ENCODE results near the gene RADIL. TPM values are rescaled to one million over a fixed set of nuclear protein-coding genes. Genes with fewer than 3 reads are reported as not detected.

Gene RADIL
- polyA plus RNA-seq, 3 donors, result not detected

GRCh38 chr7:4815121-4815520, 68.4 kb downstream of the RADIL start:
- intact Hi-C loops (cut with micrococcal nuclease), result no loop called here
- H3K4me1 ChIP-seq (ENCODE audit: control insufficient read depth in 1 of 2, insufficient read depth in 2 of 2, low read length in 2 of 2), result no peaks in the 10 kb centered on the region
- Mint-ChIP-seq H3K4me3 (no peak overlapping the region), H3K27me3 (ENCODE audit: low read depth in 3 of 3) (peaks cover 19 to 42% (median 31%) of the 10 kb centered on the region in 3 donors), H3K27ac (no peak overlapping the region), H3K4me1 (peaks cover 3% of the 10 kb centered on the region), H3K36me3 (no peaks in the 10 kb centered on the region), H3K9me3 (peaks cover 3 to 18% (median 8%) of the 10 kb centered on the region in 7 donors)
- H3K4me2 ChIP-seq (replicated peaks; ENCODE audit: extremely low read depth, low read length, poor library complexity, severe bottlenecking), result no peak overlapping the region
- 100% methylated on average over 3 of the region's 14 CpGs for whole genome bisulfite sequencing (ENCODE audit: insufficient coverage)
- peaks cover 0 to 14% of the 10 kb centered on the region in 2 donors for H3K27me3 ChIP-seq (ENCODE audit: control insufficient read depth in 2 of 2, insufficient read depth in 2 of 2, low read length in 2 of 2)
- no peak overlapping the region for H3K27ac ChIP-seq (ENCODE audit: low read depth in 1 of 2, low read length in 2 of 2)
- no peaks in the 10 kb centered on the region for H3K79me2 ChIP-seq (ENCODE audit: insufficient read depth, low read length)
- H3K9me3 ChIP-seq (replicated peaks in 1 of 2; ENCODE audit: control insufficient read depth in 1 of 2, insufficient read depth in 1 of 2, low read length in 2 of 2), result peaks cover 0 to 4% of the 10 kb centered on the region in 2 donors
- no peak for DNase-seq
- H4K20me1 ChIP-seq (ENCODE audit: insufficient read depth, low read length), result no peaks in the 10 kb centered on the region
- no peak for TF ChIP-seq CTCF (IDR thresholded peaks at IDR 0.05)
- H3K36me3 ChIP-seq (replicated peaks in 1 of 2; ENCODE audit: control insufficient read depth in 1 of 2, insufficient read depth in 2 of 2, low read length in 2 of 2), result no peaks in the 10 kb centered on the region
- H3K9ac ChIP-seq (ENCODE audit: insufficient read depth, low read length, poor library complexity, severe bottlenecking), result no peak overlapping the region
- H3K4me3 ChIP-seq (replicated peaks in 1 of 3; ENCODE audit: low read depth in 2 of 3, low read length in 3 of 3), result no peak overlapping the region
- H2AFZ ChIP-seq (ENCODE audit: insufficient read depth, low read depth, low read length, poor library complexity, severe bottlenecking), result no peak overlapping the region

GRCh38 chr7:4814433-4814832, 69.1 kb downstream of the RADIL start:
- WGBS (ENCODE audit: insufficient coverage), result 1% methylated on average over 10 of the region's 14 CpGs
- Histone ChIP-seq H3K4me1 (ENCODE audit: control insufficient read depth in 1 of 2, insufficient read depth in 2 of 2, low read length in 2 of 2) (peaks cover 0 to 3% of the 10 kb centered on the region in 2 donors), H3K79me2 (ENCODE audit: insufficient read depth, low read length) (no peaks in the 10 kb centered on the region), H3K4me2 (replicated peaks; ENCODE audit: extremely low read depth, low read length, poor library complexity, severe bottlenecking) (no peak overlapping the region), H3K4me3 (replicated peaks in 1 of 3; ENCODE audit: low read depth in 2 of 3, low read length in 3 of 3) (no peak overlapping the region), H3K9ac (ENCODE audit: insufficient read depth, low read length, poor library complexity, severe bottlenecking) (no peak overlapping the region), H3K36me3 (replicated peaks in 1 of 2; ENCODE audit: control insufficient read depth in 1 of 2, insufficient read depth in 2 of 2, low read length in 2 of 2) (no peaks in the 10 kb centered on the region), H3K27me3 (ENCODE audit: control insufficient read depth in 2 of 2, insufficient read depth in 2 of 2, low read length in 2 of 2) (peaks cover 2 to 21% of the 10 kb centered on the region in 2 donors), H2AFZ (ENCODE audit: insufficient read depth, low read depth, low read length, poor library complexity, severe bottlenecking) (no peak overlapping the region), H3K27ac (ENCODE audit: low read depth in 1 of 2, low read length in 2 of 2) (no peak overlapping the region), H4K20me1 (ENCODE audit: insufficient read depth, low read length) (no peaks in the 10 kb centered on the region), H3K9me3 (replicated peaks in 1 of 2; ENCODE audit: control insufficient read depth in 1 of 2, insufficient read depth in 1 of 2, low read length in 2 of 2) (peaks cover 0 to 4% of the 10 kb centered on the region in 2 donors)
- Mint-ChIP-seq H3K27me3 (ENCODE audit: low read depth in 3 of 3) (peaks cover 23 to 44% (median 35%) of the 10 kb centered on the region in 3 donors), H3K4me1 (peaks cover 6% of the 10 kb centered on the region), H3K36me3 (no peaks in the 10 kb centered on the region), H3K27ac (no peak overlapping the region), H3K4me3 (peak overlapping the region in 1 of 2 donors; percentile 26), H3K9me3 (peaks cover 3 to 18% (median 8%) of the 10 kb centered on the region in 7 donors)
- no peak for TF ChIP-seq CTCF (IDR thresholded peaks at IDR 0.05)
- no peak for DNase-seq
- intact Hi-C loops (cut with micrococcal nuclease), result no loop called here
